Keratinocyte (primary cell): Measurements from ENCODE around the gene ATP5MC2. TPM values are rescaled to one million over a fixed set of nuclear protein-coding genes. Genes with fewer than 3 reads are reported as not detected.

ENCODE experiments used
- DNase-seq: peaks from one replicate; pipeline ENCODE4 v3.0.0-alpha.2; 2011; ENCODE audit warnings: low read depth, missing footprints, low spot score
- FAIRE-seq: peaks from 2 replicates; lab custom pipeline; 2011; peaks lifted over from hg19 to GRCh38; lab: Jason Lieb, UNC
- H2AFZ ChIP-seq: 2 replicates; pipeline ENCODE4 v1.6.0; 2012; ENCODE audit warnings: low read length, control low read depth, inconsistent platforms; ENCODE audit not compliant: control insufficient read depth
- H3K27ac ChIP-seq: 2 replicates; pipeline ENCODE4 v1.5.1; 2011; ENCODE audit warnings: low read length; ENCODE audit not compliant: control insufficient read depth, insufficient read depth
- H3K27me3 ChIP-seq: 3 replicates; pipeline ENCODE4 v1.6.0; 2011; ENCODE audit warnings: low read length; ENCODE audit not compliant: control insufficient read depth, insufficient read depth; ENCODE audit errors: extremely low read depth
- H3K36me3 ChIP-seq, 2 experiments: 2 replicates in 1 of 2; 3 replicates in 1 of 2; pipeline ENCODE4 v1.5.1; 2011; ENCODE audit warnings: low read length in 2 of 2, mild to moderate bottlenecking in 1 of 2; ENCODE audit not compliant: control insufficient read depth in 2 of 2, insufficient read depth in 2 of 2; ENCODE audit errors: extremely low read depth in 1 of 2
- H3K4me1 ChIP-seq: 3 replicates; pipeline ENCODE4 v1.5.1; 2011; ENCODE audit warnings: low read length; ENCODE audit not compliant: control insufficient read depth, insufficient read depth; ENCODE audit errors: extremely low read depth
- H3K4me2 ChIP-seq: 3 replicates; pipeline ENCODE4 v1.6.0; 2011; ENCODE audit warnings: low read depth, low read length; ENCODE audit not compliant: control insufficient read depth, insufficient read depth; ENCODE audit errors: extremely low read depth
- H3K4me3 ChIP-seq, 3 experiments: fragments of 200-600 bp in 1 of 3; sonication (generic) in 1 of 3; 2 replicates in 2 of 3; 3 replicates in 1 of 3; pipeline ENCODE4 v1.5.1; 2011 to 2016; ENCODE audit warnings: low read length in 3 of 3, mild to moderate bottlenecking in 3 of 3, control low read depth in 2 of 3, inconsistent platforms in 1 of 3, low read depth in 1 of 3, mixed read lengths in 1 of 3, mixed run types in 1 of 3, moderate library complexity in 1 of 3; ENCODE audit not compliant: control insufficient read depth in 2 of 3, insufficient read depth in 2 of 3; ENCODE audit errors: extremely low read depth in 1 of 3
- H3K79me2 ChIP-seq: 2 replicates; pipeline ENCODE4 v1.6.0; 2012; ENCODE audit warnings: low read length; ENCODE audit not compliant: control insufficient read depth, insufficient read depth
- H3K9ac ChIP-seq: 3 replicates; pipeline ENCODE4 v1.6.0; 2011; ENCODE audit warnings: low read length; ENCODE audit not compliant: control insufficient read depth, insufficient read depth; ENCODE audit errors: extremely low read depth
- H3K9me1 ChIP-seq: 3 replicates; pipeline ENCODE4 v1.6.0; 2011; ENCODE audit warnings: low read length; ENCODE audit not compliant: control insufficient read depth, insufficient read depth; ENCODE audit errors: extremely low read depth
- H3K9me3 ChIP-seq: 2 replicates; pipeline ENCODE4 v1.5.1; 2012; ENCODE audit warnings: low read depth, low read length; ENCODE audit not compliant: control insufficient read depth
- H4K20me1 ChIP-seq: 3 replicates; pipeline ENCODE4 v1.6.0; 2011; ENCODE audit warnings: low read length; ENCODE audit not compliant: control insufficient read depth, insufficient read depth; ENCODE audit errors: extremely low read depth
- CTCF ChIP-seq, 3 experiments: IDR thresholded peaks in 1 of 3; conservative IDR thresholded peaks in 1 of 3; optimal IDR thresholded peaks in 1 of 3; 2 replicates in 2 of 3; 3 replicates in 1 of 3; pipeline versions ENCODE3 to v1.5.1; 2011; ENCODE audit warnings: low read length in 3 of 3, mild to moderate bottlenecking in 3 of 3, moderate library complexity in 2 of 3, control low read depth in 1 of 3, inconsistent platforms in 1 of 3; ENCODE audit not compliant: insufficient read depth in 2 of 3; ENCODE audit errors: extremely low read depth in 1 of 3
- EZH2 ChIP-seq: IDR thresholded peaks from one replicate; pipeline ENCODE4 v1.6.1; 2012; ENCODE audit warnings: inconsistent platforms, mild to moderate bottlenecking, low read length, moderate library complexity
- dilution Hi-C: fragments of 300-500 bp; cut with MboI; formaldehyde crosslinking; loops from one replicate; pipeline ENCODE4 v1.7.0; 2020; ENCODE audit warnings: low sequenced_read_pairs; ENCODE audit not compliant: extremely low pct_ligation_motif_present
- polyA plus RNA-seq, 5 experiments: library from polyadenylated mRNA; depleted of rRNA in 3 of 5; stranded (reverse) in 3 of 5; stranded (forward) in 1 of 5; unstranded in 1 of 5; fragments of >200 nt; gene quantifications; 1 replicate in 1 of 5; 2 replicates in 3 of 5; 3 replicates in 1 of 5; pipeline versions ENCODE4 v1.2.1 to v1.2.3, GENCODE V29; 2011 to 2012; ENCODE audit warnings: missing spikeins in 2 of 5, low read depth in 1 of 5, low replicate concordance in 1 of 5

ATP5MC2 gene
- polyA plus RNA-seq, 1 donor (not counting 4 experiments of a cell fraction or from before 2014, with no cell fraction given) = 138 TPM

- H3K4me3 ChIP-seq = peak overlapping the region; percentile 58 to 94 (median 92)
- H3K36me3 ChIP-seq = no peaks in the 10 kb centered on the region
- peaks cover 60% of the 10 kb centered on the region for H3K79me2 ChIP-seq
- no peaks in the 10 kb centered on the region for H4K20me1 ChIP-seq
- peak overlapping the region; percentile 97 for H3K27ac ChIP-seq
- no peak for TF ChIP-seq CTCF (optimal IDR thresholded peaks at IDR 0.05 in 1 of 3, IDR thresholded peaks at IDR 0.05 in 1 of 3, conservative IDR thresholded peaks at IDR 0.05 in 1 of 3; ENCODE audit: extremely low read depth in 1 of 3, insufficient read depth in 2 of 3, low read length in 3 of 3)
- TF ChIP-seq EZH2 = no peak
- peaks cover 26% of the 10 kb centered on the region for H3K4me1 ChIP-seq
- DNase-seq (no peak), FAIRE-seq (no peak)
- H3K9me3 ChIP-seq = no peaks in the 10 kb centered on the region
- peak overlapping the region; percentile 99 for H3K9ac ChIP-seq
- H3K9me1 ChIP-seq = no peaks in the 10 kb centered on the region
- no peaks in the 10 kb centered on the region for H3K27me3 ChIP-seq
- no peak overlapping the region for H2AFZ ChIP-seq
- dilution Hi-C loops = no loop called here
- peak overlapping the region; percentile 91 for H3K4me2 ChIP-seq
These were observed 51.4 kb downstream of the ATP5MC2 start for GRCh38 chr12:53624458-53624857.

DNA sequence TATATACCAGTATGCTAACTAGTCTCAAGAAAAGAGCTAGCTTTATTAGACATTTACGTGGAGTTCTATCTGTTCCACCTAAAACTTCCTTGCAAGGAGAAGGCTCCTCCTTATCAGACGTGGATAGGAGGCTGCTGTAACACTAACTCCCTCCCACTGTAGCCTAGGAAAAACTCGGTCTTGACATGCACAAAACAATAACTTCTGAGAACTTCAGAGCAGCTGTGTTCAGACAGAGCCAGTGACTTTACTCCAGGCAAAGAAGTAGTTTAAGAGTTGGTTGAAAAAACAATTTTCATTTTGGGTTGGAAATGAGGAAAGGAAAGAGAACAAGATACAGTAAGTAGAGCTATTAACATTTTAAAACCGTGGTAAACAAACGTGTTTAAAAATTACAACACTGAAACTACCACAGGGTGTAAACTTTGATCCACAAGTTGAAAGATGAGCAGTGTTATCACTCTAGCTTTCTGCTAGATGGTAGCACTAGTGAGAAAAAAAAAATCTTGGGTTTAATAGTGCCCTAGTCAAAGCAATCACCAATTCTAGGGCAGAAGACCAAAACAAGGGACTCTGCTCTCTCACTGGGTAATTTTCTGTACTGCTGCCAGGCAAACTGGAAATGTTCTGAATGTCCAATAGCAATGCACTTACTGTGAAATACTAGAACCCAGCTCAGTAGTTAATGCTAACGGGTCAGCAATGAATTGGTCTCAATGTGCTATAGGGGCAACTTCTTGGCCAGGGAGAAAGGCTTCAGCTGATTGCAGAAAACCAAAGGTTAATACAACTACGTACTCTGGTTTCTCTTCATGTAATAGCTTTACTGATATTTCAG is 52.1 kb downstream of the ATP5MC2 start:
- peak overlapping the region; percentile 99 for H3K9ac ChIP-seq
- peaks cover 66% of the 10 kb centered on the region for H3K79me2 ChIP-seq
- no peaks in the 10 kb centered on the region for H3K27me3 ChIP-seq
- DNase-seq = no peak
- H3K4me1 ChIP-seq = peaks cover 26% of the 10 kb centered on the region
- H4K20me1 ChIP-seq = no peaks in the 10 kb centered on the region
- dilution Hi-C loops = no loop called here
- peak overlapping the region; percentile 58 to 94 (median 92) for H3K4me3 ChIP-seq
- no peaks in the 10 kb centered on the region for H3K36me3 ChIP-seq
- H3K9me3 ChIP-seq = no peaks in the 10 kb centered on the region
- TF ChIP-seq EZH2 = no peak
- TF ChIP-seq CTCF (optimal IDR thresholded peaks at IDR 0.05 in 1 of 3, IDR thresholded peaks at IDR 0.05 in 1 of 3, conservative IDR thresholded peaks at IDR 0.05 in 1 of 3; ENCODE audit: extremely low read depth in 1 of 3, insufficient read depth in 2 of 3, low read length in 3 of 3) = no peak
- H3K4me2 ChIP-seq = peak overlapping the region; percentile 91
- H3K9me1 ChIP-seq = no peaks in the 10 kb centered on the region
- H2AFZ ChIP-seq = peak overlapping the region; percentile 17
- peak overlapping the region; percentile 97 for H3K27ac ChIP-seq
- FAIRE-seq = peak; percentile 71
